ENCODE results near the gene AGBL1.

AGBL1 gene

GRCh38 chr15:86657305-86657704 is 577.6 kb downstream of the AGBL1 start:
- no peaks in the 10 kb centered on the region for H3K4me1 ChIP-seq (ENCODE audit: low read depth, poor library complexity, severe bottlenecking)

GRCh38 chr15:86659724-86660411 is 580.2 kb downstream of the AGBL1 start:
- Histone ChIP-seq H3K4me1 (ENCODE audit: low read depth, poor library complexity, severe bottlenecking) (no peaks in the 10 kb centered on the region), H2AFZ (ENCODE audit: low read depth) (no peak overlapping the region), H3K4me2 (no peak overlapping the region), H3K27me3 (ENCODE audit: insufficient read depth, low read depth) (no peaks in the 10 kb centered on the region), H3K9ac (no peak overlapping the region), H3K4me3 (IDR thresholded peaks at IDR 0.05; ENCODE audit: insufficient read depth, low read depth, low read length) (no peak overlapping the region), H4K20me1 (ENCODE audit: insufficient read depth) (no peaks in the 10 kb centered on the region), H3K79me2 (ENCODE audit: insufficient read depth, low read depth) (no peaks in the 10 kb centered on the region), H3K36me3 (ENCODE audit: insufficient read depth) (no peaks in the 10 kb centered on the region), H3K27ac (no peak overlapping the region)
- TF ChIP-seq CTCF (conservative IDR thresholded peaks at IDR 0.05; ENCODE audit: low read depth, low read length), result no peak

More at GRCh38 chr15:86657305-86657704, 577.6 kb downstream of the AGBL1 start:
- no peak overlapping the region for H3K4me3 ChIP-seq (IDR thresholded peaks at IDR 0.05; ENCODE audit: insufficient read depth, low read depth, low read length)
- H3K36me3 ChIP-seq (ENCODE audit: insufficient read depth), result no peaks in the 10 kb centered on the region
- no peak for TF ChIP-seq CTCF (conservative IDR thresholded peaks at IDR 0.05; ENCODE audit: low read depth, low read length)
- H3K27ac ChIP-seq, result no peak overlapping the region
- no peak overlapping the region for H3K4me2 ChIP-seq
- no peak overlapping the region for H2AFZ ChIP-seq (ENCODE audit: low read depth)
- H3K79me2 ChIP-seq (ENCODE audit: insufficient read depth, low read depth), result no peaks in the 10 kb centered on the region
- H3K9ac ChIP-seq, result no peak overlapping the region
- no peaks in the 10 kb centered on the region for H3K27me3 ChIP-seq (ENCODE audit: insufficient read depth, low read depth)
- H4K20me1 ChIP-seq (ENCODE audit: insufficient read depth), result no peaks in the 10 kb centered on the region

- Histone ChIP-seq H4K20me1 (ENCODE audit: insufficient read depth) (no peaks in the 10 kb centered on the region), H3K4me2 (no peak overlapping the region), H3K4me1 (ENCODE audit: low read depth, poor library complexity, severe bottlenecking) (no peaks in the 10 kb centered on the region), H3K9ac (no peak overlapping the region), H3K4me3 (IDR thresholded peaks at IDR 0.05; ENCODE audit: insufficient read depth, low read depth, low read length) (no peak overlapping the region), H3K36me3 (ENCODE audit: insufficient read depth) (no peaks in the 10 kb centered on the region), H3K27ac (no peak overlapping the region), H3K27me3 (ENCODE audit: insufficient read depth, low read depth) (no peaks in the 10 kb centered on the region), H2AFZ (ENCODE audit: low read depth) (no peak overlapping the region), H3K79me2 (ENCODE audit: insufficient read depth, low read depth) (no peaks in the 10 kb centered on the region)
- TF ChIP-seq CTCF (conservative IDR thresholded peaks at IDR 0.05; ENCODE audit: low read depth, low read length), result no peak
These were observed 581.9 kb downstream of the AGBL1 start for GRCh38 chr15:86661580-86661979.

- Histone ChIP-seq H3K4me1 (ENCODE audit: low read depth, poor library complexity, severe bottlenecking) (no peaks in the 10 kb centered on the region), H4K20me1 (ENCODE audit: insufficient read depth) (no peaks in the 10 kb centered on the region), H3K27me3 (ENCODE audit: insufficient read depth, low read depth) (no peaks in the 10 kb centered on the region), H3K4me2 (no peak overlapping the region), H3K9ac (no peak overlapping the region), H3K36me3 (ENCODE audit: insufficient read depth) (no peaks in the 10 kb centered on the region), H3K79me2 (ENCODE audit: insufficient read depth, low read depth) (no peaks in the 10 kb centered on the region), H3K4me3 (IDR thresholded peaks at IDR 0.05; ENCODE audit: insufficient read depth, low read depth, low read length) (no peak overlapping the region), H3K27ac (no peak overlapping the region), H2AFZ (ENCODE audit: low read depth) (no peak overlapping the region)
- TF ChIP-seq CTCF (conservative IDR thresholded peaks at IDR 0.05; ENCODE audit: low read depth, low read length), result no peak
These were observed 583.6 kb downstream of the AGBL1 start for GRCh38 chr15:86663304-86663703.
